Epithelial cell of proximal tubule (primary cell): ENCODE data around the gene FBXL3. TPM values are rescaled to one million over a fixed set of nuclear protein-coding genes. Genes with fewer than 3 reads are reported as not detected.

Experiments used
- DNase-seq: peaks from one replicate; pipeline ENCODE4 v3.0.0-alpha.2; 2011; ENCODE audit warnings: low read depth
- H3K4me3 ChIP-seq: 2 replicates; pipeline ENCODE4 v1.5.1; 2011; ENCODE audit warnings: low read depth, mild to moderate bottlenecking, low read length
- total RNA-seq: library from RNA; depleted of rRNA; stranded (reverse); fragments of >200 nt; gene quantifications from 2 replicates; pipeline ENCODE4 v1.2.3, GENCODE V29; 2015
- TF ChIP-seq, protein P1 (sequence below): conservative IDR thresholded peaks from 2 replicates; pipeline ENCODE4 v1.5.1; 2012; ENCODE audit warnings: low read depth, mild to moderate bottlenecking, low read length

FBXL3 gene
- total RNA-seq, 1 donor from 2014 or later, result 32.2 TPM

DNA sequence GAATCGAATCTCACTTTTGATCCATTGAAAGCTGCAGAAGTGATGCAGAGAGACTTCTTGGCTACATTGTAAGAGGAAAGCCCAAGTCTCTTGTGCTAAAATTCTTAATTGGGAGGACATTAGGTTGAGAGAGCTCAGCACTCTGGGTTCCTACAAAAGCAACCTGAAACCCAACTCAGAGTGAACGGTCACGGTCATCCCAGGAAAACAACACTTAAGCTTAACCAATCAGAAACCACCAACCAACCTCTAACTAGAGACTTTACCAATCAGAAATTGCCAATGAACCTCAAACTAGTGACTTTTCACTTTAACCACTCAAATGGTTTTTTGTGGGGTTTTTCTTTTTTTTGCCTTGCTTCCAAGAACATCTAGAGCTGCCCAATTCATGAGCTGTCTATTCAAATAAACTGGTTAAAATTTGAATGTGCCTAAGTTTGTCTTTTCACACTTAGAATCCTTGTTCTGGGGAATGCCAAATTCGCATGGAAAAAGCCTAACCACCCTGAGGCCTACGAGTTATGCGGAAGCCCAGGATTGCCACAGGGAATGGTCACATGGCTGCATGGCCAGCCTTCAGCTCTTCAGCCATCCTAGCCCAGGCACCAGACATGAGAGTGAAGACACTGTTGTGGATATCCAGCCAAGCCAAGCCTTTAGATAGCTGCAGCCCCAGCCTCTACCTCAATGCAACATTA, 52.9 kb downstream of the FBXL3 start:
- TF ChIP-seq, protein P1, sequence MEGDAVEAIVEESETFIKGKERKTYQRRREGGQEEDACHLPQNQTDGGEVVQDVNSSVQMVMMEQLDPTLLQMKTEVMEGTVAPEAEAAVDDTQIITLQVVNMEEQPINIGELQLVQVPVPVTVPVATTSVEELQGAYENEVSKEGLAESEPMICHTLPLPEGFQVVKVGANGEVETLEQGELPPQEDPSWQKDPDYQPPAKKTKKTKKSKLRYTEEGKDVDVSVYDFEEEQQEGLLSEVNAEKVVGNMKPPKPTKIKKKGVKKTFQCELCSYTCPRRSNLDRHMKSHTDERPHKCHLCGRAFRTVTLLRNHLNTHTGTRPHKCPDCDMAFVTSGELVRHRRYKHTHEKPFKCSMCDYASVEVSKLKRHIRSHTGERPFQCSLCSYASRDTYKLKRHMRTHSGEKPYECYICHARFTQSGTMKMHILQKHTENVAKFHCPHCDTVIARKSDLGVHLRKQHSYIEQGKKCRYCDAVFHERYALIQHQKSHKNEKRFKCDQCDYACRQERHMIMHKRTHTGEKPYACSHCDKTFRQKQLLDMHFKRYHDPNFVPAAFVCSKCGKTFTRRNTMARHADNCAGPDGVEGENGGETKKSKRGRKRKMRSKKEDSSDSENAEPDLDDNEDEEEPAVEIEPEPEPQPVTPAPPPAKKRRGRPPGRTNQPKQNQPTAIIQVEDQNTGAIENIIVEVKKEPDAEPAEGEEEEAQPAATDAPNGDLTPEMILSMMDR, result no peak
- DNase-seq, result no peak
- H3K4me3 ChIP-seq, result no peak overlapping the region

DNA sequence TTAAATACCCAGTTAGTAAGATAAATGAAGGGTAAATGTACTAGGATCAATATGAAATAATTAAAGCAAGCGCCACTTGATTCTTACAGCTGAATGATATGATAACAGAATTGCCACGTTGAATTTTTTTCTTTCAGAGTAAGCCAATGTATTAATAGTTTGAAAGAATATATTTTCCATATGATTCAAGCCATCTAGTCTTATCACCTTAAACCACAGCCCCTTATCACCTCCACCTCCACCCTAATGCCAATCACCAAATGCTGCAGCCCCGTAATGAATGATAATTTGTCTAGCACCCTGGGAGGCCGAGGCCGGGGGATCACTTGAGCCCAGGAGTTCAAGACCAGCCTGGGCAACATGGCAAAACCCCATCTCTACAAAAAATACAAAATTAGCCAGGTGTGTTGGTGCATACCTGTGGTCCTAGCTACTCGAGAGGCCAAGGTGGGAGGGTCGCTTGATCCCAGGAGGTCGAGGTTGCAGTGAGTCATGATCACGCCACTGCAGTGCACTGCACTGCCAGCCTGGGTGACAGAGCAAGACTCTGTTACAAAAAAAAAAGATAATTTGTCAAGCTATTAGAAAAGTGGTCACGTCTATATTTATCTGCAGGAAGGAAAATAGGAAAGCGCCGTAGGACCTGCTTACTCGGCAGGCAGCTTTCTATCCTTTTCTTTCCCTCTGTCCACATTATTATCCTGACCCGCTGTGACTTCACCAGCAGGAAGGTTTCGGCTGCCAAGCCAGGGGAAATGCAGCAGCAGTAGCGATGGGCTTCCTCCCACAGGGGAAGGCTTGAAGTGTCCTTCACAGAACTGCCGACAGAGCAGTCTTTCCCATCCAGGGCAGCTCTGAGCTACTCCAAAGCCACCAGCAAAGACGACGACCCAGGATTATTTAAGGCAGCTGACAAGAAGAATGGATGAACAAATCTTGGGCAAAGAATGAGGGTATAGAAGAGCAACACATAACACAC, 54.8 kb downstream of the FBXL3 start:
- TF ChIP-seq, protein P1, result no peak
- no peak overlapping the region for H3K4me3 ChIP-seq
- DNase-seq, result no peak

DNA sequence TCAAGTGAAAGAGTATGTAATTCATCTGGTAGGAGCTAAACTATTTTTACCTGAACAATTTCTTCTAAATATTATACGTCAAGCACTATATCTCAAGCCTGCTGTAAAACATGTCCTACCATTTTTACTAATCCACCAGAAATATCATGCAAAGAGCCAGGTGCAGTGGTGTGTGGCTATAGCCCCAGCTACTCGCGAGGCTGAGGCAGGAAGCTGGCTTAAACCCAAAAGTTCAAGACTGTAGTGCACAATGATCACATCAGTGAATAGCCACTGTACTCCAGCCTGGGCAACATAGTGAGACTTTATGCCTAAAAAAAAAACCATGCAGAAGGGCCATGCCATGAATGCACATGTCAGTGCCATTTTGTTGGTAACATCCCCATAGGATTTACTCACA, 55.7 kb downstream of the FBXL3 start:
- DNase-seq, result no peak
- TF ChIP-seq, protein P1, result no peak
- H3K4me3 ChIP-seq, result no peak overlapping the region

DNA sequence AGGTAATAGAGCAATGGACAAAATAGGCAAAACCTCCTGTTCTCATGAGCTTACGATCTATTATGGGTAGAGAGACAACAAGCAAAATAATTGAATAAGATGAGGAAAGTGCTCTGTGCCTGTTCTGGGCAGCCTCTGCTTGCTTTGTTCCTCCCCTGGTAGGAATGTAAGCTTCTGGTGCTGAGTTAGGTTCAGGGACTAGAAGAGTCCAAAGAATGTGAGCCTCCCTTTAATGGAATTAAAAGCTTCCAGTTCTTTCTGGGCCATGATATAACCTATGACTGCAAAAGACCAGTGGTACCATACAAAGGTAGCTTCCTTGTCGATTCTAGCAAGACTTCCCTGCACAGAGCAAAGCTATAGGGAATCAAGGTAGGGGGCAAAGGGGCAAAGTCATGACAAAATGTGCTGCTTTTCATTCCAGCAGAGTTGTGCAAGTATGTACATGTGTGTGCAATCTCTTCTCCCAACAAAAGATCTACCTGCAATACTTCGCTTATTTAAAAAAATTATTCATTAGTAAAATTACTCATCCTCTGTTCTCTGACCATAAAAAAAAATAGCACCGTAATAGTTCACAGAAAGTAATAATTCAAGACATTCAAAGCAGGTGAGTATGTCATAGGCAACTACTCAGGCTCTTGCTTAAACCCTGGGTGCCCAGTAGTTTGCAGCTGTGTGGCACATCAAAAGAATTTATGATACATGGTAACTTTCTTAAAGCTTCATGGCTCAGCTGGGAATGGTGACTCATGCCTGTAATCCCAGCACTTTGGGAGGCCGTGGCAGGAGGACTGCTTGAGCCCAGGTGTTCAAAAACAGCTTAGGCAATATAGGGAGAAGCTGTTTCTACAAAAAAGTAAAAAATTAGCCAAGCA, 57.2 kb downstream of the FBXL3 start:
- H3K4me3 ChIP-seq, result no peak overlapping the region
- TF ChIP-seq, protein P1, result no peak
- no peak for DNase-seq

DNA sequence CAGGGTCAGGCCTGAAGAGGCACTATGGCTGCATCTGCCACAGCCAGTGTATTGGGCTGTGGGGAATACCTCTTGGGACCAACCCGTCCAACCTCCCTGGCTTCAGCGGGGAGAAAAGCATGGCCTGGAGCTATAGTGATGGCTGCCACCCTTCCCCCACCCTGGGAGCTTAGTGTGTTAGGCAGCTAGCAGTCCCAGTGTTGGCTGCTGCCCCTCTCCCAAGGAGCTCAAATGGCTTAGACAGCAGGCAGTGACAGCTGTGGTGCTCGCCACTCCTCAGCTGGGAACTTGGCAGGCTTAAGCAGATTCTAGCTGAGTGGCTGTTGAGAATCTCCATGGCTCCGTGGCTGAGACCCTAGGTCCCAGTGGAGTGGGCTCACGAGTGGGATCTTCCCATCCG, 58.9 kb downstream of the FBXL3 start:
- DNase-seq, result no peak
- TF ChIP-seq, protein P1, result no peak

DNA sequence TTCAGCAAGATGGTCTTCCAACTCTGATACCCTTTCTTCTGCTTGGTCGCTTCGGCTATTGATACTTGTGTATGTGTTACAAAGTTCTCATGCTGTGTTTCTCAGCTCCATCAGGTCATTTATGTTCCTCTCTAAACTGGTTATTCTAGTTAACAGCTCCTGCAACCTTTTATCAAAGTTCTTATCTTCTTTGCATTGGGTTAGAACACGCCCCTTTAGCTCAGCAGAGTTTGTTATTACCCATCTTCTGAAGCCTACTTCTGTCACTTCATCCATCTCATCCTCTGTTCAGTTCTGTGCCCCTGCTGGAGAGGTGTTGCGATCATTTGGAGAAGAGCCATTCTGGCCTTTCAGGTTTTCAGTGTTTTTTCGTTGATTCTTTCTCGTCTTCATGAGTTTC, 59.9 kb downstream of the FBXL3 start:
- no peak for DNase-seq
- TF ChIP-seq, protein P1, result no peak
- no peak overlapping the region for H3K4me3 ChIP-seq

More for the DNA sequence above, 58.9 kb downstream of the FBXL3 start:
- H3K4me3 ChIP-seq, result no peak overlapping the region
